Activated CD4-positive, alpha-beta T cell treated with anti-CD3 and anti-CD28 coated beads, Interleukin-10, Interleukin-2, amounts not matched to agents 100 ng/mL and 50 ng/mL, durations not matched to agents 16 hours and 8 hours (primary cell): ENCODE data around the gene PRR14.

Experiments used
- DNase-seq: peaks from one replicate; pipeline ENCODE4 v3.0.0-alpha.2; 2020

PRR14 gene

GRCh38 chr16:30660424-30661261 is 9.9 kb downstream of the PRR14 start:
- peak; percentile 89 for DNase-seq

GRCh38 chr16:30662449-30662848 is 11.7 kb downstream of the PRR14 start:
- no peak for DNase-seq

GRCh38 chr16:30663038-30663437 is 12.3 kb downstream of the PRR14 start:
- no peak for DNase-seq

GRCh38 chr16:30663820-30664219 is 13.1 kb downstream of the PRR14 start:
- DNase-seq = peak; percentile 21

- DNase-seq = no peak
These were observed 13.9 kb downstream of the PRR14 start for GRCh38 chr16:30664616-30665109.

GRCh38 chr16:30665155-30665829 is 14.5 kb downstream of the PRR14 start:
- DNase-seq = no peak

GRCh38 chr16:30665830-30666190 is 15.1 kb downstream of the PRR14 start:
- no peak for DNase-seq

- no peak for DNase-seq
These were observed 15.9 kb downstream of the PRR14 start for GRCh38 chr16:30666681-30667080.

- DNase-seq = no peak
These were observed 16.7 kb downstream of the PRR14 start for GRCh38 chr16:30667361-30667905.

- DNase-seq = no peak
These were observed 17.6 kb downstream of the PRR14 start for GRCh38 chr16:30668393-30668792.

- DNase-seq = no peak
These were observed 18.5 kb downstream of the PRR14 start for GRCh38 chr16:30669026-30669902.

- DNase-seq = no peak
These were observed 19.4 kb downstream of the PRR14 start for GRCh38 chr16:30669903-30670824.

- DNase-seq = no peak
These were observed 24.4 kb downstream of the PRR14 start for GRCh38 chr16:30675143-30675542.

- DNase-seq = no peak
These were observed 27.3 kb downstream of the PRR14 start for GRCh38 chr16:30677931-30678585.

GRCh38 chr16:30678586-30678970 is 27.8 kb downstream of the PRR14 start:
- no peak for DNase-seq

- no peak for DNase-seq
These were observed 29.6 kb downstream of the PRR14 start for GRCh38 chr16:30680326-30680725.

GRCh38 chr16:30688701-30689100 is 37.9 kb downstream of the PRR14 start:
- no peak for DNase-seq

- no peak for DNase-seq
These were observed 41.1 kb downstream of the PRR14 start for GRCh38 chr16:30691907-30692306.

GRCh38 chr16:30692396-30693064 is 41.8 kb downstream of the PRR14 start:
- no peak for DNase-seq

- no peak for DNase-seq
These were observed 44.4 kb downstream of the PRR14 start for GRCh38 chr16:30694926-30695693.
